Uterus (tissue), 4 donors: ENCODE results near the gene SAMM50. TPM values are rescaled to one million over a fixed set of nuclear protein-coding genes. Genes with fewer than 3 reads are reported as not detected.

Source experiments
- DNase-seq, 2 donors: peaks; one replicate each; pipeline ENCODE4 v3.0.0-alpha.2; 2019 to 2020
- H3K27ac ChIP-seq, 2 donors: fragments of 200-600 bp; sonication (generic); 1 replicate in 1 of 2; 2 replicates in 1 of 2; pipeline ENCODE4 v1.5.1; 2016 to 2018
- H3K27me3 ChIP-seq, 2 donors: fragments of 200-600 bp; sonication (generic); one replicate each; pipeline ENCODE4 v1.5.1; 2018 to 2019; ENCODE audit warnings: control low read depth in 1 of 2
- H3K36me3 ChIP-seq, 2 donors: fragments of 200-600 bp; sonication (generic); one replicate each; pipeline ENCODE4 v1.5.1; 2019; ENCODE audit warnings: control low read depth in 1 of 2
- H3K4me1 ChIP-seq, 2 donors: fragments of 200-600 bp; sonication (generic); one replicate each; pipeline ENCODE4 v1.5.1; 2018 to 2019; ENCODE audit warnings: control low read depth in 1 of 2
- H3K4me3 ChIP-seq, 2 donors: fragments of 200-600 bp; sonication (generic); 1 replicate in 1 of 2; 2 replicates in 1 of 2; pipeline ENCODE4 v1.5.1; 2018 to 2019; ENCODE audit warnings: mild to moderate bottlenecking in 1 of 2
- H3K9me3 ChIP-seq, 2 donors: fragments of 200-600 bp; sonication (generic); one replicate each; pipeline ENCODE4 v1.5.1; 2019; ENCODE audit warnings: control low read depth in 1 of 2
- POLR2A ChIP-seq, 2 donors: fragments of 450-650 bp; IDR thresholded peaks; one replicate each; pipeline ENCODE4 v1.6.1; 2016; ENCODE audit warnings: antibody characterized with exemption in 2 of 2, mild to moderate bottlenecking in 1 of 2, moderate library complexity in 1 of 2
- intact Hi-C: fragments of 100-400 bp; cut with DNase I; formaldehyde crosslinking; loops from one replicate; pipeline ENCODE4 v1.15.1; 2023; ENCODE audit warnings: low total_unique reads
- total RNA-seq, 4 donors: library from RNA; depleted of rRNA in 3 of 4; stranded (reverse); fragments of >200 nt in 3 of 4; gene quantifications; one replicate each; pipeline versions ENCODE4 v1.1.0 to v1.2.4, GENCODE V29; 2014 to 2023
- TF ChIP-seq, protein P1 (sequence below), 4 experiments: fragments of 200-600 bp in 2 of 4; fragments of 450-650 bp in 2 of 4; sonication (generic) in 2 of 4; IDR thresholded peaks; one replicate each; pipeline ENCODE4 v1.5.1; 2016 to 2019; ENCODE audit warnings: antibody characterized with exemption in 4 of 4, mild to moderate bottlenecking in 2 of 4, moderate library complexity in 1 of 4
- donor health status: DM: yes; HTN: yes; CAD: no.

The SAMM50 gene
- total RNA-seq, 4 donors from 2014 or later: 16.2 to 58.2 (median 24.8) TPM

- Histone ChIP-seq H3K4me1 (no peaks in the 10 kb centered on the region), H3K4me3 (no peak overlapping the region), H3K36me3 (no peaks in the 10 kb centered on the region), H3K27me3 (no peaks in the 10 kb centered on the region), H3K27ac (no peak overlapping the region), H3K9me3 (no peaks in the 10 kb centered on the region)
- intact Hi-C loops: no loop called here
- DNase-seq: no peak
- TF ChIP-seq, protein P1, sequence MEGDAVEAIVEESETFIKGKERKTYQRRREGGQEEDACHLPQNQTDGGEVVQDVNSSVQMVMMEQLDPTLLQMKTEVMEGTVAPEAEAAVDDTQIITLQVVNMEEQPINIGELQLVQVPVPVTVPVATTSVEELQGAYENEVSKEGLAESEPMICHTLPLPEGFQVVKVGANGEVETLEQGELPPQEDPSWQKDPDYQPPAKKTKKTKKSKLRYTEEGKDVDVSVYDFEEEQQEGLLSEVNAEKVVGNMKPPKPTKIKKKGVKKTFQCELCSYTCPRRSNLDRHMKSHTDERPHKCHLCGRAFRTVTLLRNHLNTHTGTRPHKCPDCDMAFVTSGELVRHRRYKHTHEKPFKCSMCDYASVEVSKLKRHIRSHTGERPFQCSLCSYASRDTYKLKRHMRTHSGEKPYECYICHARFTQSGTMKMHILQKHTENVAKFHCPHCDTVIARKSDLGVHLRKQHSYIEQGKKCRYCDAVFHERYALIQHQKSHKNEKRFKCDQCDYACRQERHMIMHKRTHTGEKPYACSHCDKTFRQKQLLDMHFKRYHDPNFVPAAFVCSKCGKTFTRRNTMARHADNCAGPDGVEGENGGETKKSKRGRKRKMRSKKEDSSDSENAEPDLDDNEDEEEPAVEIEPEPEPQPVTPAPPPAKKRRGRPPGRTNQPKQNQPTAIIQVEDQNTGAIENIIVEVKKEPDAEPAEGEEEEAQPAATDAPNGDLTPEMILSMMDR (IDR thresholded peaks at IDR 0.05): no peak
- TF ChIP-seq POLR2A (IDR thresholded peaks at IDR 0.05): no peak
Observed at GRCh38 chr22:43968614-43969013, 13.4 kb downstream of the SAMM50 start.

DNA sequence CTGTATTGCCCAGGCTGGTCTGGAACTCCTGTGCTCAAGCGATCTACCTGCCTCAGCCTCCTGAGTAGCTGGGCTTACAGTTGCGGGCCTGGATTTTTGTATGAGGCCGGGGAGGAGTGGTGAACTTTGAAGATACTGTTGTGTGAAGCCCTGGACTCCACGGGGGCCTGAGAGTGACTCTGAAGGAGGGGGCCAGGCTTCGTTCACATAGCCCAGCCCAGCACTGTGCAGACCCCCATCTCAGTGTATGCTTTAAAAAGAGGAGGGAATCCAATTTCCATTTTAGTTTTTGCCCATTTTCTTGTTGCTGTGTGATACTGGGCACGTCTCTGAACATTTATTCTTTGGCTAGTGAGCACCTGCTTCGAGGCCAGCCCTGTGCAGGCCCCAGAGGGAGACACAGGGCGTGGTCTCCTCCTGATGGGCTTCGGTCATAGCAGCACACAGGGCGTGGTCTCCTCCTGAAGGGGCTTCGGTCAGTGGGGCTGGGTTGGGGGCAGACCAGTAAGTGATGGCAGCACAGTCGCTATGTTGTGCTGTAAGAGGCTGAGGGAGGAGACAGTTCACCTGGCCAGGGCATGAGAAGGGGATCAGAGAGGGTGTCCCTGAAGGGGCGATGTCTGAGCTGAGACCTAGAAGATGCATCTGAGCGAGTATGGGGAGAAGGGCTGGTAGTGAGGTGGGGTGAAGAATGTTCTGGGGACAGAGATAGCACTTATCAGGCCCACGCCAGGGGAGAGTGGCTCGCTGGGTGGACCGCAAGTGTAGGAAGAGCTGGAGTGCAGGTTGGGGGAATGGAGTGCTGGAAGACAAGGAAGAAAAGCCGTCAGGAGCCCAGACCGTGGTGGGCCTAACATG lies 14.0 kb downstream of the SAMM50 start:
- Histone ChIP-seq H3K4me3 (no peak overlapping the region), H3K27ac (no peak overlapping the region), H3K27me3 (no peaks in the 10 kb centered on the region), H3K4me1 (no peaks in the 10 kb centered on the region), H3K36me3 (no peaks in the 10 kb centered on the region), H3K9me3 (no peaks in the 10 kb centered on the region)
- no peak for DNase-seq
- intact Hi-C loops: no loop called here
- TF ChIP-seq POLR2A (IDR thresholded peaks at IDR 0.05): no peak
- TF ChIP-seq, protein P1 (IDR thresholded peaks at IDR 0.05): no peak

DNA sequence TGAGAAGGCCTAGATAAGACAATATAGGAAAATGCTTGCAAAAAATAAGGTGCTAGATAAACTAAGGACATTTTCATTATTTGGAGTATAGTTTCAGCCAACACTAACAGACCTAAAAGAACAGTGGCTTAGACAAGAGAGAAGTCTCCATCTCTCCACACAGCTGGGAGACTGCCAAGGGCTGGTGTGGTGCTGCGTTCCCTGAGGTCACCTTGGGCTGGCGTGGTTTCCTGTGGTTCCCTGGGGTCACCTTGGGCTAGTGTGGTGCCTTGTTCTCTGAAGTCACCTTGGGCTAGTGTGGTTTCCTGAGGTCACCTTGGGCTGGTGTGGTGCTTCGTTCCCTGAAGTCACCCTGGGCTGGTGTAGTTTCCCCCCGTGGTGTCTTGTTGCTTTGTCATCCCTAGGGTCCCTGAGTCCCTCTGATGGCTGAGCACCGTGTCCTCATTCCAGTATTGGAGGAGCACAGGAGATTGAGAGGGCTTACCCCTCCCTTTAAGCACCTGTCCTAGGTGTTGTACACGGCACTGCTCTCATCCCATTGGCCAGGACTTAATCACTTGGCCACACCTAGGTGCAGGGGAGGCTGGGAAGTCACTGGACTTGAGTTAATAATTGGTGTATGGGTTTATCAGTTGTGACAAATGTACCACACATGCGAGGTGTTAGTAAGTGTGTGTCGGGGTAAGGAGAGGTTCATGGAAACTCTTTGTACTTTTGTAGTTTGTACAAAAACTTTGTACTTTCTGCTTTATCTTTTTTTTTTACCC lies 14.9 kb downstream of the SAMM50 start:
- Histone ChIP-seq H3K9me3 (no peaks in the 10 kb centered on the region), H3K4me1 (no peaks in the 10 kb centered on the region), H3K27me3 (no peaks in the 10 kb centered on the region), H3K4me3 (no peak overlapping the region), H3K36me3 (no peaks in the 10 kb centered on the region), H3K27ac (no peak overlapping the region)
- DNase-seq: no peak
- intact Hi-C loops: no loop called here
- no peak for TF ChIP-seq POLR2A (IDR thresholded peaks at IDR 0.05)

DNA sequence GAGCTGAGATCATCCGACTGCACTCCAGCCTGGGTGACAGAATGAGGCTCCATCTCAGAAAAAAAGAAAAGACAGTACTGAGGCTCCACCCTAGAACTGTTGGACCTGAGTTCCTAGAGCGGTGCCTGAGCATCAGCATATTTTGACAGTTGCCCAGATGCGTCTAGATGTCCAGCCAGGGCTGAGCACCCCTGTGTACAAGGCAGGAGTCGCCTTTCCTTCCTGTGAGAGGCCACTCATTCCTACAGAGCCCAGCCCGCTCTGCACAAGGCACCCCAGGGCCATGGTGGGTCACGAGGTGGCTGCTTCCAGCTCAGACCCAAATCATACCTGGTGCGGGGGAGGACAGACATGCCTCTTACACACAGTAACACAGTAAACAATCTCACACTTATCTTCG lies 15.9 kb downstream of the SAMM50 start:
- Histone ChIP-seq H3K36me3 (no peaks in the 10 kb centered on the region), H3K4me3 (no peak overlapping the region), H3K9me3 (no peaks in the 10 kb centered on the region), H3K27ac (no peak overlapping the region), H3K4me1 (no peaks in the 10 kb centered on the region), H3K27me3 (no peaks in the 10 kb centered on the region)
- intact Hi-C loops: no loop called here
- TF ChIP-seq, protein P1 (IDR thresholded peaks at IDR 0.05): no peak
- TF ChIP-seq POLR2A (IDR thresholded peaks at IDR 0.05): no peak
- no peak for DNase-seq

DNA sequence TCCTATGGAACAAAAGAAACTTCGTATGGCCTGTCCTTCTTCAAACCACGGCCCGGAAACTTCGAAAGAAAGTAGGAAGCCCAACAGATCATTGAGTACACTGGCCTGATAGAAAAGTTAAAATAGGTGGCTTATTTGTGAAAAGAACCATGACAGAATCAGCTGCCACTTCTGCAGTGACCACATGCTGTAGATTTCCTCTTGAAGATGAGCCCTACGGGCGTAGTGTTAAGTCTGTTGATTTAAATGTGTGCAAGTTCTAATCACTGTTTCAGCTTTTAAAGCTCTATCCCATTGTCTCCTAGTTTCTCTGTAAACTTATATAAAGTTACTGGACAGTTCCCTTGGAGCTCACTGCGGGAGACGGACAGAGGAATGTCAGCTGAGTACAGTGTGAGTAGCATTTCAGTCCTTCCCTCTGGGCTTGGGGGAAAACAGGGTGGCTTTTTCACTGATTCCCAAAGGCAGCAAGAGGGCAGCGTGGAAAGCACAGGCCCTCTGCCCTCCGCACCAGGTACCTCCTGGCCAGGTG lies 17.8 kb downstream of the SAMM50 start:
- H3K4me3 ChIP-seq: no peak overlapping the region
- intact Hi-C loops: no loop called here
- no peaks in the 10 kb centered on the region for H3K4me1 ChIP-seq
- TF ChIP-seq POLR2A (IDR thresholded peaks at IDR 0.05): no peak
- TF ChIP-seq, protein P1 (IDR thresholded peaks at IDR 0.05): no peak
- H3K27ac ChIP-seq: no peak overlapping the region
- no peaks in the 10 kb centered on the region for H3K27me3 ChIP-seq
- no peak for DNase-seq
- no peaks in the 10 kb centered on the region for H3K36me3 ChIP-seq
- no peaks in the 10 kb centered on the region for H3K9me3 ChIP-seq
